Central memory CD4-positive, alpha-beta T cell (primary cell): Measurements from ENCODE around the gene PAX7.
A peak's percentile ranks its signal among the peaks of the same experiment; 100 is the strongest.
"Not testable (repeated sequence)": the region's sequence is repeated elsewhere in the genome, so short reads cannot be mapped to it uniquely, and the experiment has no call there.

Source experiments
- DNase-seq: peaks from one replicate; pipeline ENCODE4 v3.0.0; 2022

PAX7 gene

GRCh38 chr1:18667333-18667732, 36.7 kb downstream of the PAX7 start:
- no peak for DNase-seq

- DNase-seq: no peak
Observed at GRCh38 chr1:18668046-18668445, 37.4 kb downstream of the PAX7 start.

- DNase-seq: no peak
Observed at GRCh38 chr1:18668750-18669404, 38.2 kb downstream of the PAX7 start.

- no peak for DNase-seq
Observed at GRCh38 chr1:18670121-18670867, 39.6 kb downstream of the PAX7 start.

GRCh38 chr1:18670868-18671225, 40.2 kb downstream of the PAX7 start:
- no peak for DNase-seq

GRCh38 chr1:18673976-18674375, 43.3 kb downstream of the PAX7 start:
- DNase-seq: no peak

GRCh38 chr1:18676332-18676781, 45.7 kb downstream of the PAX7 start:
- DNase-seq: no peak

- DNase-seq: peak; percentile 7
Observed at GRCh38 chr1:18681423-18681835, 50.8 kb downstream of the PAX7 start.

GRCh38 chr1:18682375-18682774, 51.7 kb downstream of the PAX7 start:
- DNase-seq: no peak

GRCh38 chr1:18684303-18684702, 53.7 kb downstream of the PAX7 start:
- DNase-seq: no peak

- DNase-seq: no peak
Observed at GRCh38 chr1:18686540-18686939, 55.9 kb downstream of the PAX7 start.

GRCh38 chr1:18687273-18687672, 56.6 kb downstream of the PAX7 start:
- DNase-seq: no peak

GRCh38 chr1:18691648-18692047, 61.0 kb downstream of the PAX7 start:
- DNase-seq: no peak

- no peak for DNase-seq
Observed at GRCh38 chr1:18693256-18694098, 62.8 kb downstream of the PAX7 start.

- not testable (repeated sequence) for DNase-seq
Observed at GRCh38 chr1:18694289-18694688, 63.6 kb downstream of the PAX7 start.

GRCh38 chr1:18697541-18697940, 66.9 kb downstream of the PAX7 start:
- DNase-seq: no peak

- no peak for DNase-seq
Observed at GRCh38 chr1:18700530-18700929, 69.9 kb downstream of the PAX7 start.

GRCh38 chr1:18701183-18701582, 70.5 kb downstream of the PAX7 start:
- no peak for DNase-seq

GRCh38 chr1:18703041-18703621, 72.5 kb downstream of the PAX7 start:
- DNase-seq: no peak

- DNase-seq: no peak
Observed at GRCh38 chr1:18705811-18706210, 75.2 kb downstream of the PAX7 start.

- DNase-seq: no peak
Observed at GRCh38 chr1:18707696-18708257, 77.1 kb downstream of the PAX7 start.

GRCh38 chr1:18710002-18710401, 79.4 kb downstream of the PAX7 start:
- no peak for DNase-seq

- DNase-seq: no peak
Observed at GRCh38 chr1:18711003-18711402, 80.4 kb downstream of the PAX7 start.
